ENCODE data around the gene GATA5. TPM values are rescaled to one million over a fixed set of nuclear protein-coding genes. Genes with fewer than 3 reads are reported as not detected.
"Not testable (repeated sequence)": the region's sequence is repeated elsewhere in the genome, so short reads cannot be mapped to it uniquely, and the experiment has no call there.

GATA5 gene
- total RNA-seq, 1 experiment from 2014 or later = 0.96 TPM

GRCh38 chr20:62428002-62428372, 47.8 kb downstream of the GATA5 start:
- Histone ChIP-seq H2AFZ (no peak overlapping the region), H3K9me2 (ENCODE audit: insufficient read depth) (no peaks in the 10 kb centered on the region), H3K4me3 (no peak overlapping the region), H3K27me3 (ENCODE audit: insufficient read depth, low read depth) (no peaks in the 10 kb centered on the region), H3K9me3 (ENCODE audit: insufficient read depth, low read depth) (no peaks in the 10 kb centered on the region), H3F3A (ENCODE audit: insufficient read depth, low read depth) (peaks cover 17% of the 10 kb centered on the region; the same call in 1 of the 2 replicates), H4K20me1 (ENCODE audit: insufficient read depth) (0 out of 2 replicates have a peak, but pooled peaks cover 3% of the 10 kb centered on the region), H3K27ac (peak overlapping the region; percentile 45; the same call in 1 of the 2 replicates), H3K4me1 (replicated peaks; ENCODE audit: insufficient read depth) (peaks cover 38% of the 10 kb centered on the region), H3K4me2 (peak overlapping the region; percentile 85), H3K36me3 (ENCODE audit: low read depth) (no peaks in the 10 kb centered on the region), H3K79me2 (ENCODE audit: low read depth) (no peaks in the 10 kb centered on the region; the same call in 1 of the 2 replicates)
- no peak for TF ChIP-seq EZH2 (IDR thresholded peaks at IDR 0.05; ENCODE audit: low read depth)
- TF ChIP-seq, protein P1, sequence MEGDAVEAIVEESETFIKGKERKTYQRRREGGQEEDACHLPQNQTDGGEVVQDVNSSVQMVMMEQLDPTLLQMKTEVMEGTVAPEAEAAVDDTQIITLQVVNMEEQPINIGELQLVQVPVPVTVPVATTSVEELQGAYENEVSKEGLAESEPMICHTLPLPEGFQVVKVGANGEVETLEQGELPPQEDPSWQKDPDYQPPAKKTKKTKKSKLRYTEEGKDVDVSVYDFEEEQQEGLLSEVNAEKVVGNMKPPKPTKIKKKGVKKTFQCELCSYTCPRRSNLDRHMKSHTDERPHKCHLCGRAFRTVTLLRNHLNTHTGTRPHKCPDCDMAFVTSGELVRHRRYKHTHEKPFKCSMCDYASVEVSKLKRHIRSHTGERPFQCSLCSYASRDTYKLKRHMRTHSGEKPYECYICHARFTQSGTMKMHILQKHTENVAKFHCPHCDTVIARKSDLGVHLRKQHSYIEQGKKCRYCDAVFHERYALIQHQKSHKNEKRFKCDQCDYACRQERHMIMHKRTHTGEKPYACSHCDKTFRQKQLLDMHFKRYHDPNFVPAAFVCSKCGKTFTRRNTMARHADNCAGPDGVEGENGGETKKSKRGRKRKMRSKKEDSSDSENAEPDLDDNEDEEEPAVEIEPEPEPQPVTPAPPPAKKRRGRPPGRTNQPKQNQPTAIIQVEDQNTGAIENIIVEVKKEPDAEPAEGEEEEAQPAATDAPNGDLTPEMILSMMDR (conservative IDR thresholded peaks at IDR 0.05) = no peak
- no peak for DNase-seq
- CTCF ChIA-PET = no interaction called here
- no TSS peak for BruUV-seq (replicated peaks)
- intact Hi-C loops (cut with micrococcal nuclease; ENCODE audit: unreplicated experiment) = loop anchor here (5.0 kb wide), 2 partner anchors 194 to 364 kb away; no protein-coding TSS in a partner anchor
- POLR2A ChIA-PET (ENCODE audit: unreplicated experiment) = interaction anchor here (0.6 kb wide), 1 partner anchor 216 kb away, joined by 3 read pairs; no protein-coding TSS in a partner anchor

DNA sequence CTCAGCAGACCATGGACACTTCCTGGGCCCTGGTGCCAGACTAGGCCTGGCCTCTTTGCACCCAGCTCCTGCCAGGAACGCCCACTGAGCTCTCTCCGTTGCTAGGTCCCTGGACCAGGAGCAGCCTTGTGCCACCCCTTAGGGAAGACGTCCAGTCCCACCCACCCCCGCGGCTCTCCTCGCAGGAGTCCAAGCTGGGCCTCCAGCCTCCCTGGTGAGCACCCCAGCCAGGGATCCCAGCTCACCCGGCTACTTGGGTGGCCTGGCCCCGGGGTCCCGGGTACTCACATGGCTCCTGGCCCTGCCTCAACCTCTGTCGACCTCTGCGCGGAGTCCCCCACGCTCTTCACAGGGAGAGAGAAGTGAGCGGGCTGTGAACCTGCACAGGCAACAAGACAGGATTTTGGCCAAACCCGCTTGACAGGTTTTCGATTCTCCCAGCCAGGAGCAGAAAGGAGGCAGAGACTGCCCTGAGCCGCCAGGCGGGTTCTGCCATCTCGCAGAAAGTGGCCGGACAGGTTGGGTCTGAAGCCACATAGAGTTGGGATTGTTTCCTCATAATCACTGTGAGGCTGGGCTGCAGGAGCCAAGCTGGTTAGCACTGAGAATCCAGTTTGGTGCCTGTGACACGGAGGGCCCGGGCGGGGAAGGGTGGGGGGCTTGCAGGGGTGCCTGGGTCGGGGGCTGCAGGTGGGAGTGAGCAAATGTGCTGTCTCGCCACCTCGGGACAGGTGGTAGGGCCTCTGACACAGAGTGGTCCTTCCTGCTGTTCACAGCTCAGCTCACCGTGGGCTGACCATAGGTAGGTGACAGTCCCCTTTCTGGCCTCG, 48.4 kb downstream of the GATA5 start, which contains the start of gene RBBP8NL:
RBBP8NL (minus strand) TSS at position 368 of the 830 bp plus-strand sequence. CDS start 7,892 bp downstream, outside the sequence.
- no peaks in the 10 kb centered on the region for H3K9me2 ChIP-seq (ENCODE audit: insufficient read depth)
- H3F3A ChIP-seq (ENCODE audit: insufficient read depth, low read depth) = peaks cover 17% of the 10 kb centered on the region; the same call in 1 of the 2 replicates
- POLR2A ChIA-PET (ENCODE audit: unreplicated experiment) = interaction anchor here (0.6 kb wide), 2 partner anchors 215 to 217 kb away, joined by 3 read pairs; no protein-coding TSS in a partner anchor
- no TSS peak for BruUV-seq (replicated peaks)
- H3K27me3 ChIP-seq (ENCODE audit: insufficient read depth, low read depth) = no peaks in the 10 kb centered on the region
- no peaks in the 10 kb centered on the region; the same call in 1 of the 2 replicates for H3K79me2 ChIP-seq (ENCODE audit: low read depth)
- H3K36me3 ChIP-seq (ENCODE audit: low read depth) = no peaks in the 10 kb centered on the region
- peak within 1 kb of the TSS; percentile 45 for H3K27ac ChIP-seq
- H3K4me2 ChIP-seq = peak within 1 kb of the TSS; percentile 85
- CTCF ChIA-PET = interaction anchor here (0.5 to 1.0 kb wide), 3 partner anchors 17 to 616 kb away, joined by 3 to 5 read pairs (median 4); no protein-coding TSS in a partner anchor
- peak; percentile 97 to 98 for DNase-seq
- peak within 1 kb of the TSS; percentile 70 for H2AFZ ChIP-seq
- peak within 1 kb of the TSS; percentile 64 for H3K4me3 ChIP-seq
- intact Hi-C loops (cut with micrococcal nuclease; ENCODE audit: unreplicated experiment) = loop anchor here (1.0 to 5.0 kb wide), 4 partner anchors 55 to 365 kb away; no protein-coding TSS in a partner anchor
- 0 out of 2 replicates have a peak, but pooled peaks cover 3% of the 10 kb centered on the region for H4K20me1 ChIP-seq (ENCODE audit: insufficient read depth)
- no peaks in the 10 kb centered on the region for H3K9me3 ChIP-seq (ENCODE audit: insufficient read depth, low read depth)
- H3K4me1 ChIP-seq (replicated peaks; ENCODE audit: insufficient read depth) = peaks cover 38% of the 10 kb centered on the region
- TF ChIP-seq EZH2 (IDR thresholded peaks at IDR 0.05; ENCODE audit: low read depth) = no peak
- TF ChIP-seq, protein P1 (conservative IDR thresholded peaks at IDR 0.05) = peak; percentile 60

DNA sequence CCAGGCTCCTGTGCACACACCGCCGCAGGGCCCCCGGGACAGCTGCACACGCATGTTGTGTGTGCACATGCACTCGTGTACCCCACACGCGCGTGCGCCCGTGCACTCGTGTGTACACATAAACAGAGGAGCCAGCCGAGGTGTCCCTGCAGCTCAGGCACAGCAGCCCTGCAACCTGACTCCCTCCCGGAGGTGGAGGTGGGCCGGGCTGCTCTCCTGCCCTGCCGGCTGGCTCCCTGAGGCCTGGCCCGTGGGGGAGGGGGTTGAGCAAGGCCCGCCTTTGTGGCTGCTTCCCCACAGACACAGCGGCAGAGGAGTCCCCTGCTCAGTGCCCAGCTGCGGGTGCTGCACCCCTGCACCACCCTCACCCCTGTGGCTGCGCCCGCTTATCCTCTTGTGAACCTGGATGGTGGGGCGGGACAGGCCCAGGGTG, 49.1 kb downstream of the GATA5 start:
- intact Hi-C loops (cut with micrococcal nuclease; ENCODE audit: unreplicated experiment) = loop anchor here (1.0 to 5.0 kb wide), 4 partner anchors 56 to 366 kb away; no protein-coding TSS in a partner anchor
- H3K36me3 ChIP-seq (ENCODE audit: low read depth) = no peaks in the 10 kb centered on the region
- no TSS peak for BruUV-seq (replicated peaks)
- TF ChIP-seq EZH2 (IDR thresholded peaks at IDR 0.05; ENCODE audit: low read depth) = no peak
- TF ChIP-seq, protein P1 (conservative IDR thresholded peaks at IDR 0.05) = no peak
- peak overlapping the region; percentile 38; the same call in 1 of the 2 replicates for H3K27ac ChIP-seq
- no peaks in the 10 kb centered on the region; the same call in 1 of the 2 replicates for H3K79me2 ChIP-seq (ENCODE audit: low read depth)
- H4K20me1 ChIP-seq (ENCODE audit: insufficient read depth) = 0 out of 2 replicates have a peak, but pooled peaks cover 3% of the 10 kb centered on the region
- peak; percentile 77 to 91 for DNase-seq
- no peaks in the 10 kb centered on the region for H3K9me2 ChIP-seq (ENCODE audit: insufficient read depth)
- CTCF ChIA-PET = interaction anchor here (1.0 kb wide), 1 partner anchor 17 kb away, joined by 4 read pairs; no protein-coding TSS in a partner anchor
- peaks cover 38% of the 10 kb centered on the region for H3K4me1 ChIP-seq (replicated peaks; ENCODE audit: insufficient read depth)
- peak overlapping the region; percentile 64 for H3K4me3 ChIP-seq
- peak overlapping the region; percentile 70; the same call in 1 of the 2 replicates for H2AFZ ChIP-seq
- POLR2A ChIA-PET (ENCODE audit: unreplicated experiment) = interaction anchor here (0.6 kb wide), 2 partner anchors 17 to 216 kb away, joined by 3 read pairs; no protein-coding TSS in a partner anchor
- no peaks in the 10 kb centered on the region for H3K9me3 ChIP-seq (ENCODE audit: insufficient read depth, low read depth)
- H3K27me3 ChIP-seq (ENCODE audit: insufficient read depth, low read depth) = no peaks in the 10 kb centered on the region
- H3K4me2 ChIP-seq = peak overlapping the region; percentile 85
- peaks cover 19% of the 10 kb centered on the region; the same call in 1 of the 2 replicates for H3F3A ChIP-seq (ENCODE audit: insufficient read depth, low read depth)

- POLR2A ChIA-PET (ENCODE audit: unreplicated experiment) = not testable (repeated sequence)
- peaks cover 26% of the 10 kb centered on the region; the same call in 1 of the 2 replicates for H3F3A ChIP-seq (ENCODE audit: insufficient read depth, low read depth)
Measured at GRCh38 chr20:62426059-62426348, 49.8 kb downstream of the GATA5 start.

More at GRCh38 chr20:62426059-62426348, 49.8 kb downstream of the GATA5 start:
- H2AFZ ChIP-seq; H3K9me2 ChIP-seq (ENCODE audit: insufficient read depth); H3K9me3 ChIP-seq (ENCODE audit: insufficient read depth, low read depth); H3K27me3 ChIP-seq (ENCODE audit: insufficient read depth, low read depth); CTCF ChIA-PET; H3K36me3 ChIP-seq (ENCODE audit: low read depth); H3K27ac ChIP-seq; DNase-seq; H4K20me1 ChIP-seq (ENCODE audit: insufficient read depth); H3K79me2 ChIP-seq (ENCODE audit: low read depth): not testable (repeated sequence)
- intact Hi-C loops (cut with micrococcal nuclease; ENCODE audit: unreplicated experiment) = loop anchor here (5.0 kb wide), 2 partner anchors 196 to 366 kb away; no protein-coding TSS in a partner anchor
- Histone ChIP-seq H3K4me3 (peak overlapping the region; percentile 64; the same call in 1 of the 2 replicates), H3K4me2 (peak overlapping the region; percentile 85), H3K4me1 (replicated peaks; ENCODE audit: insufficient read depth) (peaks cover 40% of the 10 kb centered on the region)
- BruUV-seq (replicated peaks) = TSS peak; percentile 27

Data from PC-9 (cell line).